Lower lobe of right lung (tissue), 2 donors: ENCODE results near the gene CSNK2A1. TPM values are rescaled to one million over a fixed set of nuclear protein-coding genes. Genes with fewer than 3 reads are reported as not detected.

Experiments
- ATAC-seq, 2 donors: fragments of 200-7000 bp; cut with Tn5 transposase; one replicate each; pipeline ENCODE4 v1.9.1; 2020 to 2022; ENCODE audit warnings: mild to moderate bottlenecking in 2 of 2, moderate library complexity in 2 of 2
- DNase-seq: peaks from one replicate; pipeline ENCODE4 v3.0.0-alpha.2; 2020
- H3K27ac ChIP-seq: fragments of 200-600 bp; one replicate; pipeline ENCODE4 v1.8.0; 2022
- H3K27me3 ChIP-seq: fragments of 200-600 bp; one replicate; pipeline ENCODE4 v1.8.0; 2022; ENCODE audit warnings: low read depth
- H3K36me3 ChIP-seq: fragments of 200-600 bp; one replicate; pipeline ENCODE4 v1.8.0; 2022; ENCODE audit warnings: mild to moderate bottlenecking
- H3K4me1 ChIP-seq: fragments of 200-600 bp; one replicate; pipeline ENCODE4 v1.8.0; 2022
- H3K4me3 ChIP-seq: fragments of 200-600 bp; one replicate; pipeline ENCODE4 v1.8.0; 2022; ENCODE audit warnings: mild to moderate bottlenecking
- H3K9me3 ChIP-seq: fragments of 200-600 bp; one replicate; pipeline ENCODE4 v1.8.0; 2022
- CTCF ChIP-seq: fragments of 200-600 bp; IDR thresholded peaks from one replicate; pipeline ENCODE4 v1.8.0; 2022; ENCODE audit warnings: antibody characterized with exemption, mild to moderate bottlenecking
- intact Hi-C: fragments of 100-400 bp; cut with DNase I; formaldehyde crosslinking; loops from one replicate; pipeline ENCODE4 v1.11.0; 2022
- total RNA-seq: library from RNA; stranded (reverse); fragmentation: NEBNext Ultra II Directional; extraction: Animal tissue kit (Norgen Biotek cat#: 25700); gene quantifications from one replicate; pipeline ENCODE4 v1.2.1, GENCODE V29; 2021
- donor health status: DM: no; HTN: yes; CAD: no; lungs with severe emphysema.

Gene CSNK2A1
- total RNA-seq, 1 donor from 2014 or later, result 86.3 TPM

DNA sequence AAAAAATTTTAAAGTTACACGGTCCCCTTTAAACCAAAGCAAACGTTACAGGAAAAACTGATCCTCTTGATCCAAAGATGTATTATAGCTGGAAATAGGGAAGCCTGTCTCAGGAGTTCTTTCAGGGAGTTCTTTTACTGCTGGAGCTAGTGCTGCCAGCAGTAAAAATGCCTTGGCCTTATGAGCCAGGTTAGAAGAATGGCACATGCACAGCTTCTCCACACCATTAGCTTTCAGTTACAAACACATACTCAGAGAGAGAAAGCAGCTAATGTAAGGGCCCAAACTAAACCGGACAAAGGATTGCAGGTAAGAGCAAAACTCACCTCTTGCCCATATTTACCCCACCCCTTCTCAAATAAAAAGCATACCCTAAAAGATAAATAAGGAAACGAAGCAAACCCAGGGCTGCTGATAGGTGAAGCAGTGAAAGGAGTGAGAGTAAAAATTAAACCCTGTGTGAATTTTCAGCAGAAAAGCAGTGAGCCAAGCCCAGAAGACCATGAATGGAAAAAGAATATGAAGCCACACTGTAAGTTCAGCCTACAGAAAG, 100.3 kb downstream of the CSNK2A1 start:
- Histone ChIP-seq H3K4me3 (no peak overlapping the region), H3K36me3 (peaks cover 97% of the 10 kb centered on the region), H3K9me3 (no peaks in the 10 kb centered on the region), H3K27me3 (no peaks in the 10 kb centered on the region), H3K27ac (no peak overlapping the region), H3K4me1 (peaks cover 37% of the 10 kb centered on the region)
- intact Hi-C loops, result no loop called here
- ATAC-seq (no peak), DNase-seq (no peak)
- no peak for TF ChIP-seq CTCF

DNA sequence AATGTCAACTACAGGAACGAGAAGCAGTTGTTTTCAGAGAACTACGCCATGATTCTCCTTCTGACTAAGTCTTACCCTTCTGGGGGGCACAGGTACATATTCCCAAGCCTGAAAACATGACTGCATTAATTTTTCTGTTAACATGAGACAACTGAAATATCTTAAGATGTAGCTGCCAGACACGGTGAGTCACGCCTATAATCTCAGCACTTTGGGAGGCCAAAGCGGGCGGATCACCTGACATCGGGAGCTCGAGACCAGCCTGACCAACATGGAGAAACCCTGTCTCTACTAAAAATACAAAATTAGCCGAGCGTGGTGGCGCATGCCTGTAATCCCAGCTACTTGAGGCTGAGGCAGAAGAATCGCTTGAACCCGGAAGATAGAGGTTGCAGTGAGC, 103.0 kb downstream of the CSNK2A1 start:
- Histone ChIP-seq H3K4me1 (peaks cover 32% of the 10 kb centered on the region), H3K27me3 (no peaks in the 10 kb centered on the region), H3K27ac (no peak overlapping the region), H3K9me3 (no peaks in the 10 kb centered on the region), H3K36me3 (peaks cover 100% of the 10 kb centered on the region), H3K4me3 (no peak overlapping the region)
- no peak for ATAC-seq
- no peak for TF ChIP-seq CTCF
- no peak for DNase-seq
- intact Hi-C loops, result no loop called here

GRCh38 chr20:440148-440547, 103.4 kb downstream of the CSNK2A1 start:
- Histone ChIP-seq H3K27me3 (no peaks in the 10 kb centered on the region), H3K4me3 (no peak overlapping the region), H3K9me3 (no peaks in the 10 kb centered on the region), H3K36me3 (peaks cover 100% of the 10 kb centered on the region), H3K27ac (no peak overlapping the region), H3K4me1 (peaks cover 27% of the 10 kb centered on the region)
- DNase-seq (no peak), ATAC-seq (no peak)
- TF ChIP-seq CTCF, result no peak
- intact Hi-C loops, result no loop called here

DNA sequence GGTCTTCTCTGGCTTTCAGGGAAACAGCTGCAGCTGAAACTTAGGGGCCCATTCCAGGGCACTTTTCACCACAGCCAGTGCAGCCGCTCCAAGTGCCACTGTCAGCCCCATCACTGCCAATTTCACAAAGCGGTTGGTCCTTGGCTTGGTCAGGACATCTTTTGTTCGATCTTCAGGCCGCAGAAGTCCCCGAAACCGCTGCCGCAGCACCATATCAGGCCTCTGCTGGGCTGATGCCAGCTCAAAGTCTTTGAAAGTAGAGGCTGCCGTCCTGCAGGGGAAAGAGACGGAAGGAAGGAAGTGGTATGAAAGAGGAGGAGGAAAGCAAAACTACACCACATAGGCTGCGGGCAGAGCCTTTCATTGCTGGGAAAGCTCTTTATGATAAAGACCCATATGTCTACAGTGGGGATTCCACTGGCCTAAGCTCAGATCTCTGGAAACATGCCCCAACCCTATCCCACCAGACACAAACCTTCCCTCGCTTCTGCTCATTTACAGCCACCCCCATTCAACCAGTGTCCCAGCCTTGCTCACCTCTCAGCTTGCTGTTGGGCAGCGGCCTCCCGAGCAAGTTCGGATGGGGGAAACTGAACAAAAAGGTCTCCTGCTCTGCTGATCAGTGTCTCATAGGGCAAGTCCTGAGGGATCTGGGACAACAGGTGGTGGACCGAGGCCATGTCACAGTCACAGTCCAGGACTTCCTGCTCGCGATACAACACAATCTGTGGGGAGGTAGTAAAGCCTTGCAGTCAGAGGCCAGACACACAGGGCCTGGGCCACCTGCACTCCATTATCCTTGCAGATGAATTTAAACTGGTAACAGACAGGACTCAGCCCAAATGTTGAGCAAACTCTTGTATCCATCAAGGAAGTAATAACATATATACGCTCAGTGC, 104.8 kb downstream of the CSNK2A1 start:
- DNase-seq (no peak), ATAC-seq (peak; percentile 56 to 59)
- no peaks in the 10 kb centered on the region for H3K9me3 ChIP-seq
- no peak overlapping the region for H3K4me3 ChIP-seq
- peak overlapping the region; percentile 46 for H3K27ac ChIP-seq
- TF ChIP-seq CTCF, result no peak
- H3K27me3 ChIP-seq, result no peaks in the 10 kb centered on the region
- peaks cover 17% of the 10 kb centered on the region for H3K4me1 ChIP-seq
- H3K36me3 ChIP-seq, result peaks cover 99% of the 10 kb centered on the region
- intact Hi-C loops, result no loop called here

GRCh38 chr20:437787-438486, 105.7 kb downstream of the CSNK2A1 start:
- ATAC-seq, result no peak
- no peak for TF ChIP-seq CTCF
- Histone ChIP-seq H3K27me3 (no peaks in the 10 kb centered on the region), H3K27ac (peak overlapping the region; percentile 46), H3K36me3 (peaks cover 93% of the 10 kb centered on the region), H3K4me3 (no peak overlapping the region), H3K9me3 (no peaks in the 10 kb centered on the region), H3K4me1 (peaks cover 17% of the 10 kb centered on the region)
- intact Hi-C loops, result no loop called here
- DNase-seq, result no peak
